Loucy (cell line): ENCODE results near the gene BTRC.

ENCODE experiments used
- EZH2phosphoT487 ChIP-seq: fragments of 200-600 bp; IDR thresholded peaks from 2 replicates; pipeline ENCODE4 v1.6.1; 2018; ENCODE audit warnings: antibody characterized with exemption, mild to moderate bottlenecking, moderate library complexity, borderline replicate concordance
- TF ChIP-seq, protein P1 (sequence below): fragments of 200-600 bp; sonication (generic); conservative IDR thresholded peaks from 2 replicates; pipeline ENCODE4 v1.5.1; 2014; ENCODE audit warnings: mild to moderate bottlenecking, antibody characterized with exemption, low read length

GRCh38 chr10:101485207-101485606 lies 131.2 kb downstream of the BTRC start:
- TF ChIP-seq, protein P1, sequence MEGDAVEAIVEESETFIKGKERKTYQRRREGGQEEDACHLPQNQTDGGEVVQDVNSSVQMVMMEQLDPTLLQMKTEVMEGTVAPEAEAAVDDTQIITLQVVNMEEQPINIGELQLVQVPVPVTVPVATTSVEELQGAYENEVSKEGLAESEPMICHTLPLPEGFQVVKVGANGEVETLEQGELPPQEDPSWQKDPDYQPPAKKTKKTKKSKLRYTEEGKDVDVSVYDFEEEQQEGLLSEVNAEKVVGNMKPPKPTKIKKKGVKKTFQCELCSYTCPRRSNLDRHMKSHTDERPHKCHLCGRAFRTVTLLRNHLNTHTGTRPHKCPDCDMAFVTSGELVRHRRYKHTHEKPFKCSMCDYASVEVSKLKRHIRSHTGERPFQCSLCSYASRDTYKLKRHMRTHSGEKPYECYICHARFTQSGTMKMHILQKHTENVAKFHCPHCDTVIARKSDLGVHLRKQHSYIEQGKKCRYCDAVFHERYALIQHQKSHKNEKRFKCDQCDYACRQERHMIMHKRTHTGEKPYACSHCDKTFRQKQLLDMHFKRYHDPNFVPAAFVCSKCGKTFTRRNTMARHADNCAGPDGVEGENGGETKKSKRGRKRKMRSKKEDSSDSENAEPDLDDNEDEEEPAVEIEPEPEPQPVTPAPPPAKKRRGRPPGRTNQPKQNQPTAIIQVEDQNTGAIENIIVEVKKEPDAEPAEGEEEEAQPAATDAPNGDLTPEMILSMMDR = no peak
- TF ChIP-seq EZH2phosphoT487 = no peak
